ENCODE results near the gene IRGC. TPM values are rescaled to one million over a fixed set of nuclear protein-coding genes. Genes with fewer than 3 reads are reported as not detected.
A peak's percentile ranks its signal among the peaks of the same experiment; 100 is the strongest.

The IRGC gene
- total and polyA plus RNA-seq, 9 of the 15 experiments (the other 6 are each of a cell fraction or from before 2014, with no cell fraction given): not detected

GRCh38 chr19:43749898-43750297 lies 34.0 kb downstream of the IRGC start:
- H3K27ac ChIP-seq (ENCODE audit: extremely low read depth, low read depth, low read length): no peak overlapping the region
- no peak overlapping the region for H3K4me2 ChIP-seq (ENCODE audit: insufficient read depth, low read length)
- no peak for FAIRE-seq
- ChIA-PET CTCF (ENCODE audit: low intra/inter-chr PET ratio) (no interaction called here), POLR2A (interaction anchor here (0.8 to 8.6 kb wide), 2 partner anchors 15 to 24 kb away, joined by 4 to 71 read pairs; no protein-coding TSS in a partner anchor)
- WGBS (ENCODE audit: insufficient coverage, low coverage, missing lambda C conversion rate): no CpG with 5 or more reads among the region's 1 CpG
- peaks cover 35% of the 10 kb centered on the region for H3K79me2 ChIP-seq (ENCODE audit: control insufficient read depth, insufficient read depth, low read length)
- DNase-seq (ENCODE audit: extremely low read depth in 1 of 4, low spot score in 3 of 4): no peak
- no peaks in the 10 kb centered on the region for H4K20me1 ChIP-seq (replicated peaks; ENCODE audit: control insufficient read depth, insufficient read depth, low read length)
- in situ Hi-C loops (cut with MboI) (loop anchor here (5.0 kb wide), 1 partner anchor 32 kb away; the partner anchor contains the start of gene KCNN4), intact Hi-C loops (cut with micrococcal nuclease) (no loop called here)
- no peaks in the 10 kb centered on the region for H3K9me1 ChIP-seq (ENCODE audit: control insufficient read depth, insufficient read depth, low read length)
- no peak overlapping the region for H2AFZ ChIP-seq (ENCODE audit: low read depth, low read length)
- ATAC-seq: no peak
- BruUV-seq (replicated peaks): no TSS peak
- H3K9ac ChIP-seq (ENCODE audit: insufficient read depth in 1 of 2, low read depth in 2 of 2, low read length in 2 of 2): peak overlapping the region in 1 of 2 experiments; percentile 67; a peak in 1 of 4 replicates
- peaks cover 13 to 14% of the 10 kb centered on the region in 2 experiments for H3K4me1 ChIP-seq (replicated peaks in 1 of 2; ENCODE audit: control insufficient read depth in 2 of 2, insufficient read depth in 2 of 2, low read length in 2 of 2)
- peaks cover 74% of the 10 kb centered on the region for H3K36me3 ChIP-seq (ENCODE audit: control insufficient read depth, insufficient read depth, low read length)
- TF ChIP-seq ZFX (CRISPR knock-in tag; IDR thresholded peaks at IDR 0.05) (no peak), GABPA (tag; conservative IDR thresholded peaks at IDR 0.05; ENCODE audit: low read depth) (no peak), NEUROD1 (IDR thresholded peaks at IDR 0.05; ENCODE audit: borderline replicate concordance, low read depth, low read length, partially characterized antibody) (no peak), JUNB (CRISPR knock-in tag; conservative IDR thresholded peaks at IDR 0.05) (no peak), ZNF23 (CRISPR knock-in tag; IDR thresholded peaks at IDR 0.05) (no peak), SIN3A (IDR thresholded peaks at IDR 0.05; ENCODE audit: borderline replicate concordance in 2 of 2, control insufficient read depth in 1 of 2, low read depth in 2 of 2, low read length in 2 of 2) (no peak), ZNF436 (CRISPR knock-in tag; IDR thresholded peaks at IDR 0.05) (no peak), TAF1 (IDR thresholded peaks at IDR 0.05; ENCODE audit: control insufficient read depth, extremely low read depth, insufficient read depth, low read length, severe bottlenecking) (no peak), PCBP1 (IDR thresholded peaks at IDR 0.05; ENCODE audit: low read depth, low read length, poor library complexity, severe bottlenecking) (no peak), PTTG1 (tag; IDR thresholded peaks at IDR 0.05; ENCODE audit: low read depth) (no peak), ESRRB (CRISPR knock-in tag; IDR thresholded peaks at IDR 0.05; ENCODE audit: borderline replicate concordance) (no peak), KLF10 (CRISPR knock-in tag; IDR thresholded peaks at IDR 0.05) (no peak), USF1 (CRISPR knock-in tag; IDR thresholded peaks at IDR 0.05) (no peak), BRD4 (IDR thresholded peaks at IDR 0.05) (no peak), FOSL1 (tag; conservative IDR thresholded peaks at IDR 0.05) (no peak)
- H3K9me3 ChIP-seq (replicated peaks; ENCODE audit: control insufficient read depth, insufficient read depth, low read depth, low read length): no peaks in the 10 kb centered on the region
- no peak overlapping the region for H3K4me3 ChIP-seq
- H3K27me3 ChIP-seq (ENCODE audit: control insufficient read depth in 2 of 2, insufficient read depth in 2 of 2, low read length in 2 of 2): no peaks in the 10 kb centered on the region

Data from K562 (cell line).